ENCODE results near the gene LAG3.

Gene LAG3

GRCh38 chr12:6824085-6824775 is 51.9 kb downstream of the LAG3 start:
- DNase-seq (ENCODE audit: low read depth) = no peak

- no peak for DNase-seq (ENCODE audit: low read depth)
Measured at GRCh38 chr12:6824901-6825381, 52.6 kb downstream of the LAG3 start.

GRCh38 chr12:6825398-6826124 is 53.2 kb downstream of the LAG3 start:
- peak; percentile 48 for DNase-seq (ENCODE audit: low read depth)

GRCh38 chr12:6826125-6826733 is 53.9 kb downstream of the LAG3 start:
- no peak for DNase-seq (ENCODE audit: low read depth)

GRCh38 chr12:6826734-6827436 is 54.6 kb downstream of the LAG3 start:
- DNase-seq (ENCODE audit: low read depth) = no peak

GRCh38 chr12:6827437-6827911 is 55.2 kb downstream of the LAG3 start:
- peak; percentile 82 for DNase-seq (ENCODE audit: low read depth)
